DND-41 (cell line): Measurements from ENCODE around the gene SYT9.

Source experiments
- ATAC-seq: fragments of 200-7000 bp; cut with Tn5 transposase; 3 replicates; pipeline ENCODE4 v1.9.1; 2021; ENCODE audit warnings: low read depth; ENCODE audit not compliant: insufficient read depth
- DNase-seq: peaks from one replicate; pipeline ENCODE4 v3.0.0-alpha.2; 2020
- H2AFZ ChIP-seq: 2 replicates; pipeline ENCODE4 v1.6.0; 2012; ENCODE audit warnings: low read depth, low read length
- H3K27ac ChIP-seq: 2 replicates; pipeline ENCODE4 v1.5.1; 2012; ENCODE audit warnings: low read length, inconsistent platforms
- H3K27me3 ChIP-seq: fragments of 200-600 bp; sonication (generic); 2 replicates; pipeline ENCODE4 v1.6.0; 2012; ENCODE audit warnings: low read length, mild to moderate bottlenecking, inconsistent platforms; ENCODE audit not compliant: insufficient read depth, poor library complexity
- H3K36me3 ChIP-seq: 2 replicates; pipeline ENCODE4 v1.5.1; 2012; ENCODE audit warnings: low read length, inconsistent platforms; ENCODE audit not compliant: insufficient read depth
- H3K4me1 ChIP-seq: 2 replicates; pipeline ENCODE4 v1.5.1; 2012; ENCODE audit warnings: mild to moderate bottlenecking, low read length; ENCODE audit not compliant: insufficient read depth
- H3K4me2 ChIP-seq: 2 replicates; pipeline ENCODE4 v1.6.0; 2012; ENCODE audit warnings: mild to moderate bottlenecking, moderate library complexity, low read length, inconsistent platforms; ENCODE audit not compliant: insufficient read depth
- H3K4me3 ChIP-seq, 2 experiments: fragments of 200-600 bp in 1 of 2; shearing (Covaris generic) in 1 of 2; 2 replicates each; pipeline ENCODE4 v1.5.1; 2012 to 2016; ENCODE audit warnings: inconsistent platforms in 2 of 2, low read length in 2 of 2, mild to moderate bottlenecking in 2 of 2, low read depth in 1 of 2, moderate library complexity in 1 of 2
- H3K79me2 ChIP-seq: 2 replicates; pipeline ENCODE4 v1.6.0; 2012; ENCODE audit warnings: low read length, inconsistent platforms; ENCODE audit not compliant: insufficient read depth
- H3K9ac ChIP-seq: 2 replicates; pipeline ENCODE4 v1.6.0; 2012; ENCODE audit warnings: low read depth, mild to moderate bottlenecking, inconsistent platforms, low read length, moderate library complexity
- H3K9me3 ChIP-seq: 2 replicates; pipeline ENCODE4 v1.5.1; 2012; ENCODE audit warnings: low read length, moderate library complexity, mild to moderate bottlenecking, inconsistent platforms; ENCODE audit not compliant: insufficient read depth, severe bottlenecking
- H4K20me1 ChIP-seq: 2 replicates; pipeline ENCODE4 v1.6.0; 2012; ENCODE audit warnings: low read length; ENCODE audit not compliant: insufficient read depth
- CTCF ChIP-seq: IDR thresholded peaks from 2 replicates; pipeline ENCODE4 v1.5.1; 2012; ENCODE audit warnings: borderline replicate concordance, low read length, moderate library complexity, mild to moderate bottlenecking; ENCODE audit not compliant: poor library complexity, severe bottlenecking; ENCODE audit errors: extremely low read depth
- EZH2 ChIP-seq: IDR thresholded peaks from 3 replicates; pipeline ENCODE4 v1.6.1; 2012; ENCODE audit warnings: borderline replicate concordance, low read depth, mild to moderate bottlenecking, moderate library complexity, low read length, inconsistent platforms; ENCODE audit not compliant: severe bottlenecking

Gene SYT9

GRCh38 chr11:7319501-7319900 lies 67.8 kb downstream of the SYT9 start:
- no peak for DNase-seq
- H3K27ac ChIP-seq: no peak overlapping the region
- no peak for TF ChIP-seq CTCF
- no peak for TF ChIP-seq EZH2
- no peak overlapping the region for H3K4me3 ChIP-seq
- H3K4me1 ChIP-seq: no peaks in the 10 kb centered on the region
- H2AFZ ChIP-seq: no peak overlapping the region
- no peak for ATAC-seq
- H3K9me3 ChIP-seq: no peaks in the 10 kb centered on the region
- H3K27me3 ChIP-seq: peaks cover 2% of the 10 kb centered on the region
- no peaks in the 10 kb centered on the region for H3K36me3 ChIP-seq
- H4K20me1 ChIP-seq: no peaks in the 10 kb centered on the region
- H3K4me2 ChIP-seq: no peak overlapping the region
- H3K9ac ChIP-seq: no peak overlapping the region
- no peaks in the 10 kb centered on the region for H3K79me2 ChIP-seq

GRCh38 chr11:7320306-7320705 lies 68.6 kb downstream of the SYT9 start:
- no peak overlapping the region for H3K4me3 ChIP-seq
- TF ChIP-seq EZH2 (no peak), CTCF (no peak)
- H3K79me2 ChIP-seq: no peaks in the 10 kb centered on the region
- no peak overlapping the region for H2AFZ ChIP-seq
- H3K36me3 ChIP-seq: no peaks in the 10 kb centered on the region
- DNase-seq (no peak), ATAC-seq (no peak)
- H3K9me3 ChIP-seq: no peaks in the 10 kb centered on the region
- H3K4me1 ChIP-seq: no peaks in the 10 kb centered on the region
- no peak overlapping the region for H3K27ac ChIP-seq
- H4K20me1 ChIP-seq: no peaks in the 10 kb centered on the region
- peaks cover 2% of the 10 kb centered on the region for H3K27me3 ChIP-seq
- no peak overlapping the region for H3K4me2 ChIP-seq
- no peak overlapping the region for H3K9ac ChIP-seq

- no peak overlapping the region for H3K9ac ChIP-seq
- no peaks in the 10 kb centered on the region for H3K4me1 ChIP-seq
- ATAC-seq (no peak), DNase-seq (no peak)
- no peak overlapping the region for H2AFZ ChIP-seq
- no peaks in the 10 kb centered on the region for H3K79me2 ChIP-seq
- no peak overlapping the region for H3K4me2 ChIP-seq
- no peaks in the 10 kb centered on the region for H3K9me3 ChIP-seq
- no peak overlapping the region for H3K27ac ChIP-seq
- H3K4me3 ChIP-seq: no peak overlapping the region
- H4K20me1 ChIP-seq: no peaks in the 10 kb centered on the region
- H3K36me3 ChIP-seq: no peaks in the 10 kb centered on the region
- peaks cover 2% of the 10 kb centered on the region for H3K27me3 ChIP-seq
- TF ChIP-seq CTCF (no peak), EZH2 (no peak)
Measured at GRCh38 chr11:7321473-7322450, 70.1 kb downstream of the SYT9 start.
